GM18951 (cell line): ENCODE results near the gene GNGT1.

ENCODE experiments used
- POLR2A ChIP-seq: IDR thresholded peaks from 4 replicates; pipeline ENCODE4 v1.6.1; 2011; ENCODE audit warnings: mild to moderate bottlenecking; ENCODE audit not compliant: insufficient read length, insufficient read depth; ENCODE audit errors: extremely low read depth
- in situ Hi-C: fragments of 300-500 bp; cut with MboI; formaldehyde crosslinking; loops from one replicate; pipeline ENCODE4 v1.12.0; 2022; ENCODE audit warnings: low sequenced_read_pairs, mixed read lengths, inconsistent platforms; ENCODE audit not compliant: unreplicated experiment

Gene GNGT1

GRCh38 chr7:93943816-93944540 is 37.6 kb downstream of the GNGT1 start:
- no peak for TF ChIP-seq POLR2A
- in situ Hi-C loops, result no loop called here

GRCh38 chr7:93944673-93945072 is 38.3 kb downstream of the GNGT1 start:
- no peak for TF ChIP-seq POLR2A
- in situ Hi-C loops, result no loop called here

- TF ChIP-seq POLR2A, result no peak
- in situ Hi-C loops, result no loop called here
Measured at GRCh38 chr7:93945083-93945482, 38.7 kb downstream of the GNGT1 start.

- TF ChIP-seq POLR2A, result no peak
- in situ Hi-C loops, result no loop called here
Measured at GRCh38 chr7:93945756-93946535, 39.6 kb downstream of the GNGT1 start.

GRCh38 chr7:93948106-93948505 is 41.7 kb downstream of the GNGT1 start:
- TF ChIP-seq POLR2A, result no peak
- in situ Hi-C loops, result no loop called here

- in situ Hi-C loops, result no loop called here
Measured at GRCh38 chr7:93948873-93949272, 42.5 kb downstream of the GNGT1 start.

GRCh38 chr7:93949423-93949822 is 43.1 kb downstream of the GNGT1 start:
- in situ Hi-C loops, result no loop called here
- no peak for TF ChIP-seq POLR2A

More at GRCh38 chr7:93948873-93949272, 42.5 kb downstream of the GNGT1 start:
- TF ChIP-seq POLR2A, result no peak

GRCh38 chr7:93955304-93955703 is 48.9 kb downstream of the GNGT1 start:
- in situ Hi-C loops, result no loop called here
- TF ChIP-seq POLR2A, result no peak

GRCh38 chr7:93957767-93958166 is 51.4 kb downstream of the GNGT1 start:
- no peak for TF ChIP-seq POLR2A
- in situ Hi-C loops, result no loop called here

- in situ Hi-C loops, result no loop called here
- TF ChIP-seq POLR2A, result no peak
Measured at GRCh38 chr7:93958216-93958615, 51.8 kb downstream of the GNGT1 start.

- in situ Hi-C loops, result no loop called here
- TF ChIP-seq POLR2A, result no peak
Measured at GRCh38 chr7:93958651-93959050, 52.3 kb downstream of the GNGT1 start.
